Measurements from ENCODE around the gene RNF5. TPM values are rescaled to one million over a fixed set of nuclear protein-coding genes. Genes with fewer than 3 reads are reported as not detected.

RNF5 gene
- total and polyA plus RNA-seq, 10 of the 15 experiments (the other 5 are each of a cell fraction or from before 2014, with no cell fraction given), result 31.4 to 114 (median 62.8) TPM

DNA sequence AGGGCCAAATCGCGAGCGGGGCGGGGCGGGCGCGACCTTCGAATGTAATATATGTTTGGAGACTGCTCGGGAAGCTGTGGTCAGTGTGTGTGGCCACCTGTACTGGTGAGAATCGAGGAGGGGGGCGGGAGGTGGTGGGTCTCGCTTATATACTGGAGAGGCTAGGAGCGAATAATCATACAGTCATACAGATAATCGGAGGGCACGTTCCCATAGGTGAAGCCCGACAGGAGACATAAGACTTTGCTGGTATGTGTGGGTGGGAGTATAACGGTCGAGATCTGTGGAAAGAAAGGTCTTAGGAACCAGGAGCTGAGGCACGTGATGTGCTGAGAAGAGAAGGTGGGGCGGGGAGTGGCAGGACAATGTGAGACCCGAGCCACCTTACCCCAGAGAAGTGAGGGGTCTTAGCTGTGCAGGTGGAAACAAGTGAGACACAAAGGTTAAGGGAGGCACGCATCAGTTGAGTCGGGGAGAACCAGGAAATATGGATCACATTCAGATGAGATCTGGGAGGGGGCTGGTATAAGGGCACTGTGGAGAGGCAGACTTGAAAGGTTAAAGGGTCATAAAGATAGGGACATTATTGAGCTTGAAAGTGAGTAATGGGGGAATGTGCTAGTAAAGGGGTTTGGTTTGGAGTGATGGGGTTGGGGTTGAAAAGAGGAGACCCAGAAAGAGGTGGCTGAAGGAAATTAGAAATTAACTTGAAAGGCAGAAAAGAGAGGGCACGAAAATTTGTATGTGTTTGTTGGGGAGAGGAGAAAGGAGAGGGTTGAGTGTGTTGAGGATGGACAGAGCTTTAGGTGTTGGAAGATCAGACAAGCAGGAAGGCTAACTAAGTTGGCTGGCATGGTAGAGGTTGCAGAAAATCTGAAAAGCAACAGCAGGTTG lies 589 bp downstream of the RNF5 start (continued):
- TF ChIP-seq SMAD1 (IDR thresholded peaks at IDR 0.05; ENCODE audit: low read depth, partially characterized antibody), result peak; percentile 50
- no peak for TF ChIP-seq ASH2L (IDR thresholded peaks at IDR 0.05; ENCODE audit: borderline replicate concordance, low read depth)
- TF ChIP-seq NFYA (IDR thresholded peaks at IDR 0.05; ENCODE audit: borderline replicate concordance, low read depth, low read length), result no peak
- TF ChIP-seq KAT2A (conservative IDR thresholded peaks at IDR 0.05; ENCODE audit: control insufficient read depth, low read depth, low read length), result no peak
- no peak for TF ChIP-seq CHD4 (IDR thresholded peaks at IDR 0.05)
- TF ChIP-seq CBX3 (IDR thresholded peaks at IDR 0.05; ENCODE audit: borderline replicate concordance, low read depth), result no peak
- no peak for TF ChIP-seq MYC (IDR thresholded peaks at IDR 0.05; ENCODE audit: insufficient read depth, insufficient read length, insufficient replicate concordance, low read length, severe bottlenecking)
- no peak for TF ChIP-seq CREB1 (IDR thresholded peaks at IDR 0.05; ENCODE audit: low read depth)
- TF ChIP-seq ZBED1 (IDR thresholded peaks at IDR 0.05; ENCODE audit: borderline replicate concordance), result no peak
- TF ChIP-seq EGR1 (IDR thresholded peaks at IDR 0.05; ENCODE audit: borderline replicate concordance in 1 of 2, low read depth in 2 of 2, low read length in 2 of 2), result 0 out of 3 replicates have a peak, but pooled peaks of 1 of the 2 experiments have one; percentile 10
- no peak for TF ChIP-seq RB1 (IDR thresholded peaks at IDR 0.05; ENCODE audit: borderline replicate concordance)
- no peak for TF ChIP-seq SMC3 (IDR thresholded peaks at IDR 0.05; ENCODE audit: borderline replicate concordance, low read length)
- no peak for TF ChIP-seq FOXK2 (IDR thresholded peaks at IDR 0.05)
- TF ChIP-seq TBL1XR1 (IDR thresholded peaks at IDR 0.05; ENCODE audit: low read depth, low read length), result no peak
- TF ChIP-seq SP1 (IDR thresholded peaks at IDR 0.05; ENCODE audit: low read depth, low read length), result no peak
- no peak for TF ChIP-seq NR2F1 (conservative IDR thresholded peaks at IDR 0.05)
- no peak for TF ChIP-seq ZNF217 (IDR thresholded peaks at IDR 0.05)
- no peak for TF ChIP-seq STAT1 (conservative IDR thresholded peaks at IDR 0.05)
- TF ChIP-seq, protein P1, sequence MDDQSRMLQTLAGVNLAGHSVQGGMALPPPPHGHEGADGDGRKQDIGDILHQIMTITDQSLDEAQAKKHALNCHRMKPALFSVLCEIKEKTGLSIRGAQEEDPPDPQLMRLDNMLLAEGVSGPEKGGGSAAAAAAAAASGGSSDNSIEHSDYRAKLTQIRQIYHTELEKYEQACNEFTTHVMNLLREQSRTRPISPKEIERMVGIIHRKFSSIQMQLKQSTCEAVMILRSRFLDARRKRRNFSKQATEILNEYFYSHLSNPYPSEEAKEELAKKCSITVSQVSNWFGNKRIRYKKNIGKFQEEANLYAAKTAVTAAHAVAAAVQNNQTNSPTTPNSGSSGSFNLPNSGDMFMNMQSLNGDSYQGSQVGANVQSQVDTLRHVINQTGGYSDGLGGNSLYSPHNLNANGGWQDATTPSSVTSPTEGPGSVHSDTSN (IDR thresholded peaks at IDR 0.05; ENCODE audit: insufficient replicate concordance, low read depth, low read length), result no peak
- TF ChIP-seq ZSCAN29 (IDR thresholded peaks at IDR 0.05), result no peak
- TF ChIP-seq, protein P2, sequence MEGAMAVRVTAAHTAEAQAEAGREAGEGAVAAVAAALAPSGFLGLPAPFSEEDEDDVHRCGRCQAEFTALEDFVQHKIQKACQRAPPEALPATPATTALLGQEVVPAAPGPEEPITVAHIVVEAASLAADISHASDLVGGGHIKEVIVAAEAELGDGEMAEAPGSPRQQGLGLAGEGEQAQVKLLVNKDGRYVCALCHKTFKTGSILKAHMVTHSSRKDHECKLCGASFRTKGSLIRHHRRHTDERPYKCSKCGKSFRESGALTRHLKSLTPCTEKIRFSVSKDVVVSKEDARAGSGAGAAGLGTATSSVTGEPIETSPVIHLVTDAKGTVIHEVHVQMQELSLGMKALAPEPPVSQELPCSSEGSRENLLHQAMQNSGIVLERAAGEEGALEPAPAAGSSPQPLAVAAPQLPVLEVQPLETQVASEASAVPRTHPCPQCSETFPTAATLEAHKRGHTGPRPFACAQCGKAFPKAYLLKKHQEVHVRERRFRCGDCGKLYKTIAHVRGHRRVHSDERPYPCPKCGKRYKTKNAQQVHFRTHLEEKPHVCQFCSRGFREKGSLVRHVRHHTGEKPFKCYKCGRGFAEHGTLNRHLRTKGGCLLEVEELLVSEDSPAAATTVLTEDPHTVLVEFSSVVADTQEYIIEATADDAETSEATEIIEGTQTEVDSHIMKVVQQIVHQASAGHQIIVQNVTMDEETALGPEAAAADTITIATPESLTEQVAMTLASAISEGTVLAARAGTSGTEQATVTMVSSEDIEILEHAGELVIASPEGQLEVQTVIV (IDR thresholded peaks at IDR 0.05; ENCODE audit: borderline replicate concordance, partially characterized antibody), result no peak
- TF ChIP-seq POU2F2 (IDR thresholded peaks at IDR 0.05; ENCODE audit: borderline replicate concordance, low read depth, low read length), result no peak
- TF ChIP-seq, protein P3, sequence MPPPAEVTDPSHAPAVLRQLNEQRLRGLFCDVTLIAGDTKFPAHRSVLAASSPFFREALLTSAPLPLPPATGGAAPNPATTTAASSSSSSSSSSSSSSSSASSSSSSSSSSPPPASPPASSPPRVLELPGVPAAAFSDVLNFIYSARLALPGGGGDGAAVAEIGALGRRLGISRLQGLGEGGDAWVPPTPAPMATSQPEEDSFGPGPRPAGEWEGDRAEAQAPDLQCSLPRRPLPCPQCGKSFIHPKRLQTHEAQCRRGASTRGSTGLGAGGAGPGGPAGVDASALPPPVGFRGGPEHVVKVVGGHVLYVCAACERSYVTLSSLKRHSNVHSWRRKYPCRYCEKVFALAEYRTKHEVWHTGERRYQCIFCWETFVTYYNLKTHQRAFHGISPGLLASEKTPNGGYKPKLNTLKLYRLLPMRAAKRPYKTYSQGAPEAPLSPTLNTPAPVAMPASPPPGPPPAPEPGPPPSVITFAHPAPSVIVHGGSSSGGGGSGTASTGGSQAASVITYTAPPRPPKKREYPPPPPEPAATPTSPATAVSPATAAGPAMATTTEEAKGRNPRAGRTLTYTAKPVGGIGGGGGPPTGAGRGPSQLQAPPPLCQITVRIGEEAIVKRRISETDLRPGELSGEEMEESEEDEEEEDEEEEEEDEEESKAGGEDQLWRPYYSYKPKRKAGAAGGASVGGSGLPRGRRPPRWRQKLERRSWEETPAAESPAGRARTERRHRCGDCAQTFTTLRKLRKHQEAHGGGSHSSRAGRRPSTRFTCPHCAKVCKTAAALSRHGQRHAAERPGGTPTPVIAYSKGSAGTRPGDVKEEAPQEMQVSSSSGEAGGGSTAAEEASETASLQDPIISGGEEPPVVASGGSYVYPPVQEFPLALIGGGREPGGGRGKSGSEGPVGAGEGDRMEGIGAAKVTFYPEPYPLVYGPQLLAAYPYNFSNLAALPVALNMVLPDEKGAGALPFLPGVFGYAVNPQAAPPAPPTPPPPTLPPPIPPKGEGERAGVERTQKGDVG (CRISPR knock-in tag; IDR thresholded peaks at IDR 0.05), result no peak
- no peak for TF ChIP-seq SRF (IDR thresholded peaks at IDR 0.05; ENCODE audit: low read depth in 2 of 2, low read length in 2 of 2)

Data from GM12878 (cell line).